Lower leg skin (tissue), 4 donors: ENCODE measurements around the gene LRRC26. TPM values are rescaled to one million over a fixed set of nuclear protein-coding genes. Genes with fewer than 3 reads are reported as not detected.
A peak's percentile ranks its signal among the peaks of the same experiment; 100 is the strongest.

Experiments used
- DNase-seq, 2 donors: peaks; one replicate each; pipeline ENCODE4 v3.0.0-alpha.2; 2019; ENCODE audit warnings: low spot score in 2 of 2
- H3K4me3 ChIP-seq: fragments of 200-600 bp; sonication (generic); 2 replicates; pipeline ENCODE4 v1.5.1; 2017; ENCODE audit warnings: mild to moderate bottlenecking, low read depth; ENCODE audit not compliant: poor library complexity, severe bottlenecking
- CTCF ChIP-seq, 3 donors: fragments of 450-650 bp; IDR thresholded peaks; one replicate each; pipeline ENCODE4 v1.5.1; 2016; ENCODE audit warnings: antibody characterized with exemption in 3 of 3, mild to moderate bottlenecking in 3 of 3, moderate library complexity in 2 of 3
- POLR2A ChIP-seq, 2 donors: fragments of 450-650 bp; IDR thresholded peaks; one replicate each; pipeline ENCODE4 v1.6.1; 2016 to 2017; ENCODE audit warnings: antibody characterized with exemption in 2 of 2, mild to moderate bottlenecking in 1 of 2, moderate library complexity in 1 of 2
- WGBS, 2 donors: methylation state at CpG; one replicate each; pipeline ENCODE4 v1.1.5; 2018; 5-methylcytosine and 5-hydroxymethylcytosine counted together
- intact Hi-C: fragments of 100-400 bp; cut with DNase I; formaldehyde crosslinking; loops from one replicate; pipeline ENCODE4 v1.15.0; 2023; ENCODE audit warnings: low total_unique reads
- total RNA-seq, 4 donors: library from RNA; depleted of rRNA; stranded (reverse); fragments of >200 nt; gene quantifications; one replicate each; pipeline ENCODE4 v1.1.0, GENCODE V29; 2016

Gene LRRC26, protein sequence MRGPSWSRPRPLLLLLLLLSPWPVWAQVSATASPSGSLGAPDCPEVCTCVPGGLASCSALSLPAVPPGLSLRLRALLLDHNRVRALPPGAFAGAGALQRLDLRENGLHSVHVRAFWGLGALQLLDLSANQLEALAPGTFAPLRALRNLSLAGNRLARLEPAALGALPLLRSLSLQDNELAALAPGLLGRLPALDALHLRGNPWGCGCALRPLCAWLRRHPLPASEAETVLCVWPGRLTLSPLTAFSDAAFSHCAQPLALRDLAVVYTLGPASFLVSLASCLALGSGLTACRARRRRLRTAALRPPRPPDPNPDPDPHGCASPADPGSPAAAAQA
- 10 to 100 TPM in 3 of 4 donors, 1 to 10 TPM in 1; 4.1 to 29.0 (median 21.3) TPM for total RNA-seq

DNA sequence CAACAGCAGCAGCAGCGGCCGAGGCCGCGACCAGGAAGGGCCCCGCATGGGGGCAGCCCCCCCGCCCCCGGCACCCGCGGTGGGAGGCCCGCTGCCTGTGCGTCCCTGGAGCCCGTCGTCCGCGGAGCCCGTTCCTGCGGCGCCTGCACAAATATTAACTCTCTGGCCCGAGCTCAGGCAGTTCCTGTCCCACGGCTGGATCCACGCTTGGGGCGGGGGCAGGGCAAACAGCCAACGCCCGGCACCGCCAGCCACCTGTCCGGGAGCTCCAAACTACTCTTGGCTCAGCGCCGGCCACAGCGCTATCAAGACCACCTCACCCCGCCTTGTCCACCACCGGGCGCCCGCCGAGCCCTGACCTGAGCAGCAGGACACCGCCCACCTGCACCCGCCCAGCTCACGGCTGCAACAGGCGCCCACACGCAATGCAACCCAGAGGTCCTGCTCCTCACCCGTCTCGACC, at the start of gene LRRC26:
Gene LRRC26, minus strand, starts transcription at position 156 of the 463 bp plus-strand sequence. Its CDS starts 108 bp downstream, at position 48.
- 14 to 40% methylated on average over 1 to 21 of the region's 41 CpGs for WGBS, 2 donors
- intact Hi-C loops, result no loop called here
- TF ChIP-seq POLR2A (IDR thresholded peaks at IDR 0.05), result no peak
- TF ChIP-seq CTCF (IDR thresholded peaks at IDR 0.05), result no peak
- H3K4me3 ChIP-seq, result no peak within 1 kb of the TSS
- DNase-seq, result no peak

DNA sequence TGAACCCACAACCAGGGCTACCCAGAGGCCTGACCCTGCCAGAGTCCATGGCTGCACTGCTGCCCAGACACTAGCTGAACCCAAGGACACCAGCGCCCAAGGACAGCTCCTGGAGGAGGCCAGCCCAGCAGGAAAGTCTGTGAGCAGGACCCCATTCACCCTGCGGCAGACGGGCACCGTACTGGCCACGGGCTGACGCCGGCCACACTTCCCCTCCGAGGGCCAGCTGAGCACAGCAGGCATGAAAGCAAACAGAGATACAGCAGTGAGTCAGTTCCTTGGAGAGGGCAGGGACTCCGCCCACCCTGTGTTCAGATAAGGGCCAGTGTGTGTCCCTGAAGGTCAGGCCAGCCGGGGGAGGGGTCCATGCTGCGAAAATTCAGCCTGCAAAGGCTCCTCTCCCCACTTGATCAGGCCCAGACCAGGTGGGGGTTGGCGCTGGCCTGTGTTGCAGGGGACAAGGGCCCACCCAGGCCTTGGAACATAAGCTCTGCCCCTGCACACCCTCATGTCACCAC, 49.0 kb upstream of the LRRC26 start:
- H3K4me3 ChIP-seq, result no peak overlapping the region
- DNase-seq, result no peak
- 79 to 85% methylated on average over 12 of the region's 12 CpGs for WGBS, 2 donors
- intact Hi-C loops, result no loop called here
- no peak for TF ChIP-seq CTCF (IDR thresholded peaks at IDR 0.05)
- no peak for TF ChIP-seq POLR2A (IDR thresholded peaks at IDR 0.05)

- TF ChIP-seq CTCF (IDR thresholded peaks at IDR 0.05) (no peak), POLR2A (IDR thresholded peaks at IDR 0.05) (no peak)
- H3K4me3 ChIP-seq, result no peak overlapping the region
- DNase-seq, result no peak
- intact Hi-C loops, result no loop called here
- 63 to 72% methylated on average over 19 to 20 of the region's 30 CpGs for WGBS, 2 donors
These were observed 48.4 kb upstream of the LRRC26 start for GRCh38 chr9:137218212-137218753.

DNA sequence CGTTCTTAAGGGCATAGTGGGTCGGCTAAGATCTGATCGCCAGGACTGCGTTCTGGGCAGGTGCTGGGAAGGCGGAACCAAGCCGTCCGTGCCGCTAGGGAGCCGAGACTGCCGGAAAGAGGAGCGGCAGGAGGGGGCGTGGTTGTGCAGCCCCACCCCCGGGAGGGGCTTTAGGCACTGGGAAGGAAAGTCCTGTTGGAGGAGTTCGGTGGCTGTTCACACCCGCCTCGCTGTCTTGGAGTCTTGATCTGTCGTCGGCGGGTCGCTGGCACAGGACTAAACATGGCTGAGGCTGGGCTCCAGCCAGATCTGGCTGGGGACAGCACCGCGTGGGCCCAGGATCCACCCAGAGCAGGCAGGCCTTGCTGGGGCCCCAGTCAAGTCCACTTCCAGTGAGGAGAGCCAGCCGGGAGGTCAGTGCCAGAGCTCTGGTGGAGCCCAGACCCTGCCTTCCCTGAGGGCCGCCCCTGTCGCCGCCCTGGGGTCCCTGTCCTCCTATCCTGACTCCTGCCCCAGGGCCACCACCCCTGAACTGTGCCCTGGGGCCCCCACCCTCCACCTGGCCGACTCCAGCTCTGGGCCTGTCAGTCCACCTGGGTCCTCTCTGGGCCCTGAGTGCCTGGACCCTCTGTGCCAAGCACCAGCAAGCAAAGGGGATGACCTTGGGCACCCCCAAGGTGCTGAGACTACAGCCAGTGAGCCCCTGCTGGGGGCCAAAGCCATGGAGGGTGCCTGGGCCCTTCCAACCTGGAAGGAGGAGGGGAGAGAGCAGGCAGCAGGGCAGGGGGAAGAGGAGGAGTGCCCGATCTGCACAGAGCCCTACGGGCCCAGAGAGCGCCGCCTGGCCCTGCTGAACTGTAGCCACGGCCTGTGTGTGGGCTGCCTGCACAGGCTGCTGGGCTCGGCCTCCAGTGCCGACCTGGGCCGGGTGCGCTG, 47.7 kb upstream of the LRRC26 start:
- H3K4me3 ChIP-seq, result peak overlapping the region; percentile 25
- intact Hi-C loops, result no loop called here
- TF ChIP-seq POLR2A (IDR thresholded peaks at IDR 0.05) (no peak), CTCF (IDR thresholded peaks at IDR 0.05) (no peak)
- WGBS, 2 donors, result 25 to 44% methylated on average over 23 to 31 of the region's 36 CpGs
- DNase-seq, result peak; percentile 76 to 94

GRCh38 chr9:137216188-137216965, 46.5 kb upstream of the LRRC26 start:
- TF ChIP-seq POLR2A (IDR thresholded peaks at IDR 0.05), result no peak
- TF ChIP-seq CTCF (IDR thresholded peaks at IDR 0.05), result no peak
- no peak for DNase-seq
- intact Hi-C loops, result no loop called here
- 90 to 92% methylated on average over 19 to 29 of the region's 30 CpGs for WGBS, 2 donors
- no peak overlapping the region for H3K4me3 ChIP-seq
